BJ (cell line): ENCODE results near the gene FOXJ3. TPM values are rescaled to one million over a fixed set of nuclear protein-coding genes. Genes with fewer than 3 reads are reported as not detected.

Experiments used
- CTCF ChIA-PET: fragments of 350-600 bp; formaldehyde crosslinking; extraction: SDS; loops from one replicate; lab custom pipeline; 2021; ENCODE audit warnings: antibody characterized with exemption, inconsistent platforms; lab: Yijun Ruan, JAX
- POLR2A ChIA-PET: fragments of 300-600 bp; sonication (Branson Sonifier 250); formaldehyde crosslinking; extraction: SDS; loops from one replicate; lab custom pipeline; 2021; ENCODE audit warnings: antibody characterized with exemption; lab: Charles Lee
- DNase-seq: peaks from one replicate; pipeline ENCODE4 v3.0.0-alpha.2; 2011; ENCODE audit warnings: low read depth
- H3K27me3 ChIP-seq: 2 replicates; pipeline ENCODE4 v1.6.0; 2011; ENCODE audit warnings: low read length; ENCODE audit not compliant: control insufficient read depth, insufficient read depth
- H3K36me3 ChIP-seq: 2 replicates; pipeline ENCODE4 v1.5.1; 2011; ENCODE audit warnings: low read length; ENCODE audit not compliant: control insufficient read depth, insufficient read depth
- H3K4me3 ChIP-seq: 2 replicates; pipeline ENCODE4 v1.5.1; 2011; ENCODE audit warnings: low read depth, mild to moderate bottlenecking, control low read depth, low read length
- polyA plus RNA-seq: library from polyadenylated mRNA; depleted of rRNA; stranded (reverse); fragments of >200 nt; gene quantifications from 2 replicates; pipeline ENCODE4 v1.2.3, GENCODE V29; 2011
- TF ChIP-seq, protein P1 (sequence below): IDR thresholded peaks from 2 replicates; pipeline ENCODE4 v1.5.1; 2011; ENCODE audit warnings: low read depth, mild to moderate bottlenecking, control low read depth, inconsistent platforms, low read length, moderate library complexity; ENCODE audit not compliant: insufficient read depth

FOXJ3 gene
- polyA plus RNA-seq, 1 experiment: 22.9 TPM

- DNase-seq: no peak
- Histone ChIP-seq H3K36me3 (no peaks in the 10 kb centered on the region; the same call in 1 of the 2 replicates), H3K27me3 (no peaks in the 10 kb centered on the region), H3K4me3 (no peak overlapping the region)
- ChIA-PET CTCF (no interaction called here), POLR2A (no interaction called here)
- TF ChIP-seq, protein P1, sequence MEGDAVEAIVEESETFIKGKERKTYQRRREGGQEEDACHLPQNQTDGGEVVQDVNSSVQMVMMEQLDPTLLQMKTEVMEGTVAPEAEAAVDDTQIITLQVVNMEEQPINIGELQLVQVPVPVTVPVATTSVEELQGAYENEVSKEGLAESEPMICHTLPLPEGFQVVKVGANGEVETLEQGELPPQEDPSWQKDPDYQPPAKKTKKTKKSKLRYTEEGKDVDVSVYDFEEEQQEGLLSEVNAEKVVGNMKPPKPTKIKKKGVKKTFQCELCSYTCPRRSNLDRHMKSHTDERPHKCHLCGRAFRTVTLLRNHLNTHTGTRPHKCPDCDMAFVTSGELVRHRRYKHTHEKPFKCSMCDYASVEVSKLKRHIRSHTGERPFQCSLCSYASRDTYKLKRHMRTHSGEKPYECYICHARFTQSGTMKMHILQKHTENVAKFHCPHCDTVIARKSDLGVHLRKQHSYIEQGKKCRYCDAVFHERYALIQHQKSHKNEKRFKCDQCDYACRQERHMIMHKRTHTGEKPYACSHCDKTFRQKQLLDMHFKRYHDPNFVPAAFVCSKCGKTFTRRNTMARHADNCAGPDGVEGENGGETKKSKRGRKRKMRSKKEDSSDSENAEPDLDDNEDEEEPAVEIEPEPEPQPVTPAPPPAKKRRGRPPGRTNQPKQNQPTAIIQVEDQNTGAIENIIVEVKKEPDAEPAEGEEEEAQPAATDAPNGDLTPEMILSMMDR: no peak
Observed at GRCh38 chr1:42322577-42322976, 12.5 kb downstream of the FOXJ3 start.

DNA sequence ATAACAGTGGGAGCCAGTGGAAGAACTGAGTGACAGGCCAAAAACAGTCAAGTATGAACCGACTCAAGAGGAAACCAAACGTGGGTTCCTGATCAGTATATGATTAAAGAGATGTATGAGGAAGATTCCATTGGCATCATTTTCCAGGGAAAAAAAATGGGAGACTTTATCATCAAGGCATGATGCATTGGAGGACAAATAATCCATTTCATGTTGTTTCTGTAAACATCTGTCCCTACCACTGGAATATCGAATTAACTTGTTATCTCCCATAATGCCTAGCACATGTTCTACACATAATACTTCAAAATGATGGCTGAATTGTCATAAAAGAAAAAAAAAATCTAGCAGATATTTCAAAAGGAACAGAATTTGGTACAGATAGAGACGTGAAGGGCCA lies 13.3 kb downstream of the FOXJ3 start:
- no peak for DNase-seq
- CTCF ChIA-PET: no interaction called here
- Histone ChIP-seq H3K27me3 (no peaks in the 10 kb centered on the region), H3K36me3 (no peaks in the 10 kb centered on the region; the same call in 1 of the 2 replicates), H3K4me3 (no peak overlapping the region)
- TF ChIP-seq, protein P1: no peak
- POLR2A ChIA-PET: no interaction called here

DNA sequence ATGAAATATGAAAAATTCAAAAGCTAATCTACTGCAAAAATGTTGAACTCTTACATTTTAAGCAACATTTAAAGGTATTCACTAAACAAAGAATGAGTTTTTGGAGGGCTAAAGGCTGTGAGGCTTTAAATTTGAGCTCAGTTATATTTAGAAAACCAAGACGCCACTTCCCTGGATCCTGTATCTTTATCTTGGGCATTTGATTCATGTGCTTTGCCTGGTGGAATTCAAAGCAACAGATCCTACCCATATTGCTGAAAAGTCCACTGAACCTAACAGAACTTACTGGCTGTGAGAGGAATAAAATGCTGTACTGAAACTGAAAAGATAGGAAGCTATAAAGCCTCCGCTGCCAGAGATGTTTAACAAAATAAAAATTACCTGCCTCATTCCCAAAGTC lies 14.3 kb downstream of the FOXJ3 start:
- no peak overlapping the region for H3K4me3 ChIP-seq
- no peaks in the 10 kb centered on the region for H3K27me3 ChIP-seq
- TF ChIP-seq, protein P1: no peak
- ChIA-PET POLR2A (no interaction called here), CTCF (interaction anchor here (0.8 kb wide), 1 partner anchor 147 kb away, joined by 4 read pairs; no protein-coding TSS in a partner anchor)
- H3K36me3 ChIP-seq: no peaks in the 10 kb centered on the region; the same call in 1 of the 2 replicates
- no peak for DNase-seq

DNA sequence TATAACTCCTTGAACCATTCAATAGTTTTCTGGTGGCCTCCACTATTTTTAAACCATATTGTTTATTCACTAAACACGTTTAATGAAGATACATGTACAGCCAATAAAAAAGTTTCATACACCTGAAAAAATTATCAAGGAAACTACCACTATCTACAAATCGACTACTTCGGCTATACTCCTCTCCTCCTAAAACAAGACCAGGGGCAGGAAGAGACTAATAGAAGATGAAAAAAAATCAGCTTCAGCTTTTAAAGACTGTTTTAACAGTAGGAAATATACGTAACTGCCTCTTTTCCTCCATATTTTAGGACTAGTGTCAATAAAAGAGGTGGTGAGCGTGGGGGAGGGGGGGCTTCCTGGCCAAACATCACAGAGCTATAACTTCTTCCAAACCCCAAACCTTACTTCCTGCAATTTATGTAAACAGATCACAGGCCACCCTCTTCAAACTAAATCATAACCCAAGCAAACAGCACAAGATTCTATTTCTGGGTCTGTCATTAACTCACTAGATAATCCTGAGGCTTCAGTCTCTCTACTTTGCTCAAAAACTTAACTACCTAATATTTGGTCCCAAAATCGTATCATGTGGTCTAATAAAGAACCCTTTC lies 15.1 kb downstream of the FOXJ3 start:
- POLR2A ChIA-PET: no interaction called here
- H3K27me3 ChIP-seq: no peaks in the 10 kb centered on the region
- no peaks in the 10 kb centered on the region; the same call in 1 of the 2 replicates for H3K36me3 ChIP-seq
- TF ChIP-seq, protein P1: no peak
- CTCF ChIA-PET: interaction anchor here (0.8 kb wide), 1 partner anchor 12 kb away, joined by 3 read pairs; no protein-coding TSS in a partner anchor
- DNase-seq: no peak
- H3K4me3 ChIP-seq: no peak overlapping the region

- POLR2A ChIA-PET: no interaction called here
- Histone ChIP-seq H3K36me3 (no peaks in the 10 kb centered on the region; the same call in 1 of the 2 replicates), H3K4me3 (no peak overlapping the region), H3K27me3 (no peaks in the 10 kb centered on the region)
- CTCF ChIA-PET: interaction anchor here (0.8 kb wide), 1 partner anchor 13 kb away, joined by 3 read pairs; no protein-coding TSS in a partner anchor
- no peak for DNase-seq
- TF ChIP-seq, protein P1: no peak
Observed at GRCh38 chr1:42319128-42319851, 15.7 kb downstream of the FOXJ3 start.
